Cortex of kidney (tissue), 1 donor: ENCODE data around the gene CRADD.
"Not testable (repeated sequence)": the region's sequence is repeated elsewhere in the genome, so short reads cannot be mapped to it uniquely, and the experiment has no call there.

Source experiments
- DNase-seq: peaks from one replicate; lab custom pipeline; 2025; lab: John Stamatoyannopoulos, UW

CRADD gene

DNA sequence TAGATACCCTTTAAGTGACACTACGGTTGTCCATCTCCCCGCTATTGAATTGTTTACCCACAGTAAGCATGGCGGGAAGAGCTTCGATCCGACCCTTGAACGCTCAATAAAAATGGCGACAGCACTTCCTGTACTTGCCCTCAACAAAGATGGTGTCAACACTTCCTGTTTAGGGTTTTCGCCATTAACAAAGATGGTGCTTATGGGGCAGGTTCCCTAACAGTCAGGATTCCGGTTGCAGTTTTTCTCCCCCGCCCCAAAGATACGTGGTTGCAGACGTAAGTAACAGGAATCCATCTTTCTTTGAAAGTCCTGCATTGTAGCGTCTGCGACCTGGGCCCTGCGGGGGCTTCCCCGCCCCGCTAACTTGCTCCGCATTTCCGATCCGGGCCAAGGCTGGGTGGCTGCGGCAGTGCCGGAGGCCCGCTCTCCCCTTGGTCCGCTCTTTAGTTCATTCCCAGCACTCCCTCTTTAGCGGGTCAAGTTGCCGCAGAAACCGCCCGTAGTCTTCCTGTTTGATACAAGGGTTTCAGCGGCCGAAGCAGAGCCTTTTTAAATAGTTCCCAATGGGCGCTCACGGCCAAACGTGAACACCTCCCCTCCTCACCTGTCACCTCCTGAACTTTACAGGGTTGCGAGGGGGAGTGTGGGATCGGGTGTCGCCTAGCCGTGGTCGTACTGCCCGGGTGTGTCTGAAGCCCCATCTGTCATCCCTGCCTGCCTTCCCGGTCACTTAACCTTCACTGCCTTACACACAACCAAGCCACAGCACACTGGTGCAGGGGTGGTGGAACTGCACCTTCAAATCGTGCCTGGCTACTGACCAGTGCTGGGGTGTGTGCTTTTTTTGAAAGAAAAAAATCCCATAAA, at the start of gene CRADD:
Gene CRADD, plus strand, starts transcription at position 181 of the 870 bp plus-strand sequence.
- DNase-seq = no peak

- no peak for DNase-seq
These were observed 44.8 kb upstream of the CRADD start for GRCh38 chr12:93632383-93632782.

- DNase-seq = no peak
These were observed 42.8 kb upstream of the CRADD start for GRCh38 chr12:93634416-93634815.

- DNase-seq = no peak
These were observed 40.5 kb upstream of the CRADD start for GRCh38 chr12:93636708-93637107.

- no peak for DNase-seq
These were observed 39.1 kb upstream of the CRADD start for GRCh38 chr12:93638095-93638494.

DNA sequence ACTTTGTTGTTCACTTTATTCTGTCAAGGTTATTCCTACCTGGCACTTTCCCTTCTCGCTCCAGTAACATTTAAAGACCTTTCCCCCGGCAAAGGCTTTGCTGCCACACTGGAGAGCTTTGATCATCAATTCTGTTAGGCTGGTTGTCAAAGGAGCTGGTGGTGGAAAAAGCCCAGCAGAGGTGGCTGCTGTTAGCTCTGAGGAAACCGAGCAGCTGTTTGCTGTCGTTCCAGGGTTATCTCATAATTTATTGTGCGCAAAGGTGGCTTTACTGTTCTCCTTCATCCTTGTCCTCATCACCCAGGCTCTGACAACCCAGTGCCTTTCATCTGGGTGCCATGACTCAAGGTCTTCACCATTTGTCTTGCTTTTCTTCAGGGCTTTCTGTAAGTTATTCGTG, 38.2 kb upstream of the CRADD start:
- no peak for DNase-seq

DNA sequence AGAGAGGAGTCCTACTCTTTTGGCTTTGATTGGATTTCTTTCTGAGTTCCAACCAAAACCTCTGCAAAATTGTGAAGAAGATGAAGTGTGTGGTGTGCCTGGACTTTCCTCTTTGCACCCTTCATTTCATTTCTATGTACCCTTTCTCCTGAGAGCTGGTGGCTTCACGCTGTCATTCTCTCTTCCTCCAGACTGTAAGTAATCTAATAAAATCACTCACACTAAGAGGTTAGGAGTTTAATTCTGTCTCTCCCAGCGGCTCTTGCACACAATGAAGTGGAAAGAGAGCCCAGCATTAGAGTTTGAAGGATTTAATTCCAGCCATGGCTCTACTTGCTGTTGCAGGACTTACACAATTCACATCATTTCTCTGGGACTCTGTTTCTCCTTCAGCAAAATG, 37.8 kb upstream of the CRADD start:
- DNase-seq = no peak

- not testable (repeated sequence) for DNase-seq
These were observed 35.8 kb upstream of the CRADD start for GRCh38 chr12:93641380-93641779.

DNA sequence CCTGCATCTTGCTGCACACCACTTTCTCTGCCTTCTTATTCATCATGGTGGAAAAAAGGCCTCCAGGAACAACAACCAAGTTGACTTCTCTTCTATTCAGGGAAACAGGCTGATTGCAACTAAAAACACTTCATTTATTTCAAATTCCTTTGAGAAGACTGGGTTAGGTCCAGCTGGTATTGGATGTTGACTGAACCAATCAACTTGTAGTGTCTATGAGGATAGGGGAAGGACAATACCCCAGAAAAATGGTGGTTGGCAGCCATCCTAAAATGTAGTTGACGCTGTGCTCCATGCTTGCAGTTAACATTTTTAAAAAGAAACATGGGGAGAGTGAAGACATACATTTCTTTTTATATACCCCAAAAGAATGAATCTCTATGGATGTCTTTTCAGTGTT, 34.4 kb upstream of the CRADD start:
- no peak for DNase-seq

GRCh38 chr12:93645702-93646101, 31.5 kb upstream of the CRADD start:
- DNase-seq = no peak

- no peak for DNase-seq
These were observed 26.5 kb upstream of the CRADD start for GRCh38 chr12:93650626-93651025.

DNA sequence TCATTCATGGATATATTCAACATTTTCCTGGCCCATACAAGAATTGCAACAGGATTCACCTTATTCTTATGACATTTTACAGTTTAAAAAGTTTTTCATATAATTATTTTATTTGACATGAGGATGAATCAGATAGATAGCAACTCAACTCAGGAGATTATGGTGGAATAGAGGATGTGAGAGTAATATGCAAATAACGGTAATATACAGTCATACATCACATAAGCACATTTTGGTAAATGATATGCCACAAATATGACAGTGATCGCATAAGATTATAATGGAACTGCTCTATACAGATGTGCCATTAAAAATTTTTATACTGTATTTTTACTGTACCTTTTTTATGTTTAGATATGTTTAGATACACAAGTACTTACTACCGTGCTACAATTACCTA, 24.1 kb upstream of the CRADD start:
- DNase-seq = no peak

DNA sequence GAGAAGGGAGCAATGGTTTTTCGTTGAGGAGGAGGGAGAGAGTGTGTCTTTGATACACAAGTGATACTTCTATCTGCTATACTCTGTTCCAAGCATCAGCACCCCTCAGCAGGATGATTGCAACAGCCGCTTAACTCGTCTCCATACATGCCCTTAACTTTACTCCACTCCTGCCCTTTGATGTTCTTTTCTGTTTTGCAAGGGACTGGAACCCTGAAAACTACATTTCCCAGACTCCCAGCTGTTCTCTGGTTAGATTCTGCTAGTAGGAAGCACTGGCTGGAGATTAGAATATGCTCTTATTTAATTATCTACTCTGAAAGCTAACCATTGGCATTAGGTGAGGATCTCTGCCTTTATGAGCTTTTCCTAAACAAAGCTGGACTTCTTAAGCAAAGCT, 23.5 kb upstream of the CRADD start:
- DNase-seq = no peak

DNA sequence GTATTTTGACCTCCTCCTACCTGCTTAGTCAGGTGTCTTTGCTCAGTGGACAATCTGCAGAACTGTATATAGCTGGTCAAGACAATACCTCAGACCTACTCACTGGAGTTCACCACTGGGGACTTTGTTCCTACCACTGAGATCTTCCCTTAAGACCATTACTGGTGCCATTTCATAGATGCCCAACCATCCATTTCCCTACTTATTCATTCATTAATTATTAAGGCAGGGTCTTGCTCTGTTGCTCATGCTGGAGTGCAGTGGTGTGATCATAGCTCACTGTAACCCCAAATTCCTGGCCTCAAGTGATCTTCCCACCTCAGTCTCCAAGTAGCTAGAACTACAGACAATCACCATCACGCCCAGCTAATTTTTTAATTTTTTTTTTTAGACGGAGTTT, 22.8 kb upstream of the CRADD start:
- no peak for DNase-seq

DNA sequence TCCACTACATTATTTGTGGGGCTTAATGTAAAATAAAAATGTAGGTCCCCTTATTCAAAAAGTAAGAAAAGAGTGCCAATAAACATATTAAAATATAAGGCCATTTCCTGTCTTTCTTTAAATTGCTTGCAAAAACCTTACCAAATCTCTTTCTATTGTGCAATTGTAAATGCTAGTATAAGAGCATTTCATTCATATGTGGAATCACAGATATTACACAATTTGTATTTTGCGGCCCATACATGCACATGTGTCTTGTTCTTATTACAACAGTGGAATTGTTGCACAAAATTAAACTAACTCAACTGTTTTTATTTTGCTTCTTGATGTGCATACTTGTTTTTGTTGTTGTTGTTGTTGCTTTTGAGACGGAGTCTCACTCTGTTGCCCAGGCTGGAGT, 20.1 kb upstream of the CRADD start:
- no peak for DNase-seq

GRCh38 chr12:93661021-93661420, 16.2 kb upstream of the CRADD start:
- DNase-seq = no peak

GRCh38 chr12:93663006-93663728, 14.0 kb upstream of the CRADD start:
- no peak for DNase-seq

GRCh38 chr12:93663729-93664084, 13.5 kb upstream of the CRADD start:
- no peak for DNase-seq

- DNase-seq = no peak
These were observed 12.5 kb upstream of the CRADD start for GRCh38 chr12:93664573-93665138.

DNA sequence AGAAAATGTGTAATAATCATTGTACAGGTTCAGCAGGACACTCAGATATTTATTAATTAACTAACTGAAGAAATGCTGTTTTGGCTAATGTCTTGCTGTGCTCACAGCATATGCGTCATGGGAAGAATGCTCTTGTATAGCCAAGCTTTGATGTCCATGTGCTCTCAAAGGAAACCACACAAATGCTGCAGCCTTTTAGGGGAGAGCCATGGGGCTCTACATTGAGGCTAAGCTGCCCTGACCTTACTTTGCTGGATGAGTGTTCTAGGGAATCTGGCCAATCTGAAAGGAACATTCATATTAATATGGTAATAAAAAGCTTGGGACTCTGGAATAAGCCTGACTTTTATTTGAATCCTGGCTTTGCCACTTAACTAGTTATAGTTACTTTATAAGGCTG, 9.5 kb upstream of the CRADD start:
- DNase-seq = no peak

GRCh38 chr12:93668919-93669418, 8.2 kb upstream of the CRADD start:
- no peak for DNase-seq

- no peak for DNase-seq
These were observed 7.7 kb upstream of the CRADD start for GRCh38 chr12:93669452-93669851.

DNA sequence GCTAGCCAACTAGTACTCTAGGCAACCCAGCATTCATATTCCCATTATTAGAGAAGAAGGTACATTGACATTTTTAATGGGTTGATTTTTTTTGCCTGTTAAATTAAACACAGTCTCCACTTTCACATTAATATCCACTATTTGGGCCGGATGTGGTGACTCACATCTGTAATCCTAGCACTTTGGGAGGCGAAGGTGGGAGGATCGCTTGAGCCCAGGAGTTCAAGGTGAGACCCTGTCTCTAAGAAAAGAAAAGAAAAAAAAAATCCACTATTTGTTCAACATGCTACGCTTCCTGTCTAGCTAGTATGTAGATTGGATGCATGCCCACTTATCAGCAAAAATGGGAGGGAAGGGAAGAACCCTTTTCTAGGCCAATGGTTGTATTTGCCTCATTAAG, 7.1 kb upstream of the CRADD start:
- DNase-seq = no peak
